ENCODE results near the gene CYP2W1. TPM values are rescaled to one million over a fixed set of nuclear protein-coding genes. Genes with fewer than 3 reads are reported as not detected.

The CYP2W1 gene
- total and polyA plus RNA-seq, 10 donors: 0.05 to 1.2 (median 0.39) TPM; not detected in 2

DNA sequence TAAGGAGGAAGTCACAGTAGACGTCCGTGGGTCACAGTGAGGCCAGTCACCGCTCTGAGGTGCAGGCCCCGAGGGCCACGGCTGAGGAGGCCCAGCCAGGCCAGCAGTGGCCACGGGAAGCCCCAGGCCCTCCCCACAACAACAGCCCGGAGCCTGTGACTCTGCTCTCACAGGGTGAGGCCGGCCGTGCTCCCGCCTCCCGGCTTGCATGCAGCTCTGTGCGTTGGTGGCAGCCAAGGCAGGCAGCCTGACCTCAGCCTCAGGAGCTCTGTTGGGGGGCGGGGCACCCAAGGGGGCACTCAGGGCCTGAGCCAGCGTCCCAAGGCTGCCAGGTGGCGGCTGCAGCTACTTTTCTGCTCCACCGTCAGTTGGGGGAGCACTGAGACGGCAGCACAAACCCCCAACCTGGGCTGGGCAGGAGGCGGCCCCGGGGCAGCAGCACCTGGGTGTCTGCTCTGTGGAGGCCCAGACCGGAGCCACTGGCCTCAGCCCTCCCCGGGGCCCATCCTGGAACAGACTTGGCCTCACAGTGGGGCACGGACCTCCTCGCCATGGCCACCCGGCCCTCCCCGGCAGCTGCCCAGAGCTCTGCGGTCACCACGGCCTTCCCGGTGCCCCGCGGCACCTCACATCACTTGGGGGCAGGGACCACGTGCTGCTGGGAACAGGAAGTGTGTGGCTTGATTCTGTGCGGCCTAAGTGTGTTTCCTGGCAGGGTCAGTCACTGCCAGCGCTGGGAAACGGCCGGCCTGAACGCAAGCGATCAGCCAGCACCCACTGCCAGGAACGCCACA is 13.3 kb downstream of the CYP2W1 start:
- no peak for DNase-seq
- WGBS, 5 donors: 50 to 83% (median 70%) methylated on average over 7 to 38 of the region's 38 CpGs
- H3K9me3 ChIP-seq: no peaks in the 10 kb centered on the region
- TF ChIP-seq POLR2AphosphoS5 (IDR thresholded peaks at IDR 0.05): peak in 1 of 3 donors; percentile 56
- TF ChIP-seq, protein P1, sequence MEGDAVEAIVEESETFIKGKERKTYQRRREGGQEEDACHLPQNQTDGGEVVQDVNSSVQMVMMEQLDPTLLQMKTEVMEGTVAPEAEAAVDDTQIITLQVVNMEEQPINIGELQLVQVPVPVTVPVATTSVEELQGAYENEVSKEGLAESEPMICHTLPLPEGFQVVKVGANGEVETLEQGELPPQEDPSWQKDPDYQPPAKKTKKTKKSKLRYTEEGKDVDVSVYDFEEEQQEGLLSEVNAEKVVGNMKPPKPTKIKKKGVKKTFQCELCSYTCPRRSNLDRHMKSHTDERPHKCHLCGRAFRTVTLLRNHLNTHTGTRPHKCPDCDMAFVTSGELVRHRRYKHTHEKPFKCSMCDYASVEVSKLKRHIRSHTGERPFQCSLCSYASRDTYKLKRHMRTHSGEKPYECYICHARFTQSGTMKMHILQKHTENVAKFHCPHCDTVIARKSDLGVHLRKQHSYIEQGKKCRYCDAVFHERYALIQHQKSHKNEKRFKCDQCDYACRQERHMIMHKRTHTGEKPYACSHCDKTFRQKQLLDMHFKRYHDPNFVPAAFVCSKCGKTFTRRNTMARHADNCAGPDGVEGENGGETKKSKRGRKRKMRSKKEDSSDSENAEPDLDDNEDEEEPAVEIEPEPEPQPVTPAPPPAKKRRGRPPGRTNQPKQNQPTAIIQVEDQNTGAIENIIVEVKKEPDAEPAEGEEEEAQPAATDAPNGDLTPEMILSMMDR (IDR thresholded peaks at IDR 0.05 in 8 of 11, conservative IDR thresholded peaks at IDR 0.05 in 3 of 11): no peak
- no peak for TF ChIP-seq POLR2A (IDR thresholded peaks at IDR 0.05)
- no peak overlapping the region for H3K27ac ChIP-seq
- H3K27me3 ChIP-seq (replicated peaks in 1 of 7): peaks cover 0 to 12% (median 0%) of the 10 kb centered on the region in 7 donors
- peaks cover 0 to 56% (median 25%) of the 10 kb centered on the region in 6 donors for H3K36me3 ChIP-seq
- peaks cover 0 to 29% (median 9%) of the 10 kb centered on the region in 6 donors for H3K4me1 ChIP-seq
- intact Hi-C loops (cut with DNase I; ENCODE audit: low total_unique reads): loop anchor here (10.0 kb wide), 1 partner anchor 179 kb away; no protein-coding TSS in a partner anchor
- no peak overlapping the region for H3K4me3 ChIP-seq

DNA sequence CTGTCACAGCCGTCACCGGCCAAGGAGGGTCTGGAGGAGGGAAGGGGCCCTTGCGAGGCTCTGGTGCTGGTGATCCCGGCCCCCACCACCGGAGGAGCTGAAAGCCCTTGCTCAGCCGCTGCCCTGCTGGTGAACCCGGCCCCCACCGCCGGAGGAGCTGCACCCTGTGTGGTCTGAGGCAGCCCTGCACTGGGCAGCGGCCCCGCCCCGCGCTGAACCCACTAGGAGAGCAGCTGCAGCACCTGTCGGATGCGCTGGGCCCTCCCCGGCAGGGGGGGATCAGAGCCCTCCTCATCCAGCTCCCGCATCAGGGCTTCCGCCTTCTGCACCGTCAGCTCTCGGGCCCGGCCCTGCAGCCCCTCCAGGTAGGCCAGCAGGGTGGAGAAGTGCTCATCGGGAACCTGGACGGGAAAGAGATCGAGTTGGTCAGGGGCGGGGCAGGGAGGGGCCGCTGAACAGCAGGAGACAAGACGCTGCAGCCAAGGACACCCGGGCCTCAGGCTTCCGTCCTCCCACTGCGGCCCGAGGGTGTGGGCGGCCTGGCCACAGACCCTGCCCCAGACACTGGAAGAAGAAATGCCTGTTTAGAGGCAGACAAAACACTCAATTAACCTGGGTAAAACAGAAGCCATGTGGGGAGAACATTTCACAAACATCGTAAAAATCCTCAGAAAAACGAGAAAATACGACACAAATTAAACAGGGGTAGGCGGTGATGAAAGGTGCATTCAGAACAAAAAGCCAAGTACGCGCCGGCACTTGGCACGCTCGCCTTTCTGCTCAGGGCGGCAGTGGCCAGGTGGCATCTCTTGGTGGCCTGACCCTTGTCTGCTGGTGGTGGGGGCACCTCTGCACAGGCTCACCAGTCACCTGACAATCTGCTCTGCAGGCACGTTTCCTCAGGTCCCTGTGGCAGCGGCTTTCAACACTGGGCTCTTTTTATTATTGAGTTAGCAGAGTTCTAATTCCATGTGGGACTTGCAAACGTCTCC is 14.7 kb downstream of the CYP2W1 start:
- no peak for TF ChIP-seq POLR2AphosphoS5 (IDR thresholded peaks at IDR 0.05)
- no peak for TF ChIP-seq POLR2A (IDR thresholded peaks at IDR 0.05)
- TF ChIP-seq, protein P1 (IDR thresholded peaks at IDR 0.05 in 8 of 11, conservative IDR thresholded peaks at IDR 0.05 in 3 of 11): no peak
- H3K4me3 ChIP-seq: no peak overlapping the region
- H3K9me3 ChIP-seq: no peaks in the 10 kb centered on the region
- no peak for DNase-seq
- intact Hi-C loops (cut with DNase I; ENCODE audit: low total_unique reads): loop anchor here (10.0 kb wide), 1 partner anchor 177 kb away; no protein-coding TSS in a partner anchor
- peaks cover 0 to under 1% (median 0%) of the 10 kb centered on the region in 7 donors for H3K27me3 ChIP-seq (replicated peaks in 1 of 7)
- H3K4me1 ChIP-seq: peaks cover 0 to 27% (median 9%) of the 10 kb centered on the region in 6 donors
- WGBS, 5 donors: 85 to 90% (median 86%) methylated on average over 33 to 45 of the region's 45 CpGs
- H3K36me3 ChIP-seq: peaks cover 0 to 56% (median 25%) of the 10 kb centered on the region in 6 donors
- H3K27ac ChIP-seq: no peak overlapping the region

DNA sequence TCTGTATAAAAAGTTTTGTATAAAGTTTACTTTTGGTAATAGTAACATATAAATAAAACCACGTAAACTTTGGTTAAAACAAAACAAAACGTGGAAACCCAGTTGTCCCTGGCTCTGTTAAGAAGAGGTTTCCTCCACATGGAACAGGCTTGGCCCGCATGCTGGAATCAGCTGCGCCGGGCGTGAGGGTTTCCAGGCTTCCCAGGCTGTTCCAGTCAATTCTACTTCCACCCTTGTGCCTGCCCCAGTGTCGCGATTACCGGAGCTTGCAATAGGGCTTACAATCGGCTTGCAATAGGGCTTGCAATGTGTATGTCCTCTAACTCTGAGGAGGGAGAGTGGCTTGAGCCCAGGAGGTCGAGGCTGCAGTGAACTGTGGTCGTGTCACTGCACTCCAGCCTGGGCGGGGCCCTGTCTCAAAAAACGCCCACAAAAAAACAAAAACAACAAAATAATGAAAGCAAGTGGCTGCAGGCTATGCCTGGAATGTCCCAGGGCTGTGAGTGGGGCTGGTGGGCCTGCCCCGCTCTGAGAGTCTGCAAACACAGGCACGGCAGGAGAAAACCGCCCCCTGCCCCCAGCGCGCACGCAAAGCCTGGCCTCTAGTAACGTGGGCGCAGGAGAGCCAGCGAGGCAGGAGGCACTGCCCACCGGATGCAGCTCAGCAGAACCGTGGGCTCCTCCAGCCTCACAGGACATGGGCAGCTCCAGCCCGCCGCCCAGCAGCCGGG is 16.3 kb downstream of the CYP2W1 start:
- DNase-seq: no peak
- 86 to 89% (median 88%) methylated on average over 28 of the region's 28 CpGs for WGBS, 5 donors

More for the DNA sequence above, 16.3 kb downstream of the CYP2W1 start:
- intact Hi-C loops (cut with DNase I; ENCODE audit: low total_unique reads): loop anchor here (10.0 kb wide), 1 partner anchor 175 kb away; no protein-coding TSS in a partner anchor
- Histone ChIP-seq H3K27ac (no peak overlapping the region), H3K4me3 (no peak overlapping the region), H3K9me3 (no peaks in the 10 kb centered on the region), H3K36me3 (peaks cover 0 to 59% (median 25%) of the 10 kb centered on the region in 6 donors), H3K27me3 (replicated peaks in 1 of 7) (no peaks in the 10 kb centered on the region), H3K4me1 (peaks cover 0 to 23% (median 3%) of the 10 kb centered on the region in 6 donors)
- TF ChIP-seq, protein P1 (IDR thresholded peaks at IDR 0.05 in 8 of 11, conservative IDR thresholded peaks at IDR 0.05 in 3 of 11): no peak
- no peak for TF ChIP-seq POLR2A (IDR thresholded peaks at IDR 0.05)
- TF ChIP-seq POLR2AphosphoS5 (IDR thresholded peaks at IDR 0.05): no peak
